Stimulated activated naive B cell treated with anti-CD40 and anti-IgM and Interleukin-4, amounts not matched to agents 10 μg/mL and 1 μg/mL and 100 μg/mL, for 72 hours (primary cell): Measurements from ENCODE around the gene SPARC.

ENCODE experiments used
- ATAC-seq, 2 donors: fragments of 150-1000 bp; cut with Tn5 transposase; replicated peaks; 2 replicates each; pipeline ENCODE4 v1.10.0; 2021; ENCODE audit warnings: moderate library complexity in 1 of 2
- DNase-seq: peaks from one replicate; pipeline ENCODE4 v3.0.0; 2021
- H3K27ac Mint-ChIP-seq: one replicate; pipeline ENCODE4 v1.8.0; 2022; ENCODE audit warnings: mild to moderate bottlenecking, mixed read lengths
- H3K27me3 Mint-ChIP-seq, 2 donors: one replicate each; pipeline ENCODE4 v1.8.0; 2022; ENCODE audit warnings: mixed read lengths in 2 of 2
- H3K36me3 Mint-ChIP-seq, 2 donors: one replicate each; pipeline ENCODE4 v1.8.0; 2022; ENCODE audit warnings: mixed read lengths in 2 of 2, mild to moderate bottlenecking in 1 of 2
- H3K4me1 Mint-ChIP-seq, 2 donors: one replicate each; pipeline ENCODE4 v1.8.0; 2022; ENCODE audit warnings: mixed read lengths in 2 of 2, mild to moderate bottlenecking in 1 of 2
- H3K4me3 Mint-ChIP-seq, 2 donors: one replicate each; pipeline ENCODE4 v1.8.0; 2022; ENCODE audit warnings: mild to moderate bottlenecking in 2 of 2, mixed read lengths in 2 of 2, moderate library complexity in 1 of 2
- H3K9me3 Mint-ChIP-seq, 2 donors: one replicate each; pipeline ENCODE4 v1.8.0; 2022; ENCODE audit warnings: mixed read lengths in 2 of 2, mild to moderate bottlenecking in 1 of 2

Gene SPARC

DNA sequence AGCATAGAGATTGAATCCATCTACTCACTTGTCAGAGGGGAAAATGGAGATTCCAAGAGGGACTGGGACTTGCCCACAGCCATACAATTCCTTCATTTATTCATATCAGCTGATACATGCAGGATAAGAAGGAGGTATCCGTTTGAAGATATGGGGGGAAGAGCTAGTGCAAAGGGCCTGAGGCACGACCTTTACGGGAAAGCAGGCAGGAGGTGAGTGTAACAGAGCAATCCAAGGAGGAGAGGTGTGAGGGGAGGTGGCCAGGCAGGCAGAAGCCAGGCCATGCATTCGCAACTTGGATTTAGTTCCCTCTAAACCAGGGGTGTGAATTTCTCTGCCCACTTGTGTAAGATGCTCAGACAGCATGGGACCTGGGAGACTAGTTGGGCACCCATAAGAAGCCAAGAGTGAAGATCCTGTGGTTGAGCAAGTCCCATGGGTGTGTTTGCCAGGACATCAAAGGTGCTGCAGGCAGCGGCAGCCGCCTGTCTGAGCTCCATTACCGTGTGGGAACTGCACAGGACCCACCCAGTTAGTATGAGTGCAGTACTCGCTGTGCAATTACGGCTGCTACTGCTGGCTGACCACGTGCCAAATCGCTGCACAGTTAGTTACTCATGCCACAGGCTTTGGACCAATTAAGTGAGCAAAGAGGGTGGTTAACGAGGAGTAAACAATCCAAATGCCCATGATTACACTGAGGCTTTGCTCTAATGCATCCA, 64.2 kb downstream of the SPARC start:
- DNase-seq = no peak
- no peak overlapping the region for H3K4me3 Mint-ChIP-seq
- H3K36me3 Mint-ChIP-seq = no peaks in the 10 kb centered on the region
- H3K27me3 Mint-ChIP-seq = peaks cover 14 to 27% of the 10 kb centered on the region in 2 donors
- ATAC-seq = no peak
- H3K9me3 Mint-ChIP-seq = no peaks in the 10 kb centered on the region
- H3K27ac Mint-ChIP-seq = no peak overlapping the region
- no peaks in the 10 kb centered on the region for H3K4me1 Mint-ChIP-seq

DNA sequence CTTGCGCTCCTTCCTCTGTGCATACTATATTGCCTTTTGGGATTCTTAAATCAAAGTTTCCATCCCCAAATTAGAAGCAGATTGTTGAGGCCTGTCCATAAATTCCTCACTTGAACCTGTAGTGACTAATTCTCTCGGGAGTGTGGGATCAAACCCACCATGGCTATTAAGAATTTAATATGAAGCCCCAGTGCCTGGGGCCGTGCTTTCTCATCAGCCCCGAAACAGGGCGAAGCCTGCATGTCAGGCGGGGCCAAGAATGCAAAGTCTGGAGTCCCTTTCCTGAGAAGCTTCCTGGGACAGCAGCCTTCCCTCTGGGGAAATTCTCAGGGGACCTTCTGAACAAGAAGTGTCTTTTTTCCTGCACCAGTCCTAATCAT, 66.3 kb downstream of the SPARC start:
- peaks cover 27 to 42% of the 10 kb centered on the region in 2 donors for H3K27me3 Mint-ChIP-seq
- DNase-seq (no peak), ATAC-seq (no peak)
- H3K27ac Mint-ChIP-seq = no peak overlapping the region
- no peaks in the 10 kb centered on the region for H3K9me3 Mint-ChIP-seq
- H3K36me3 Mint-ChIP-seq = no peaks in the 10 kb centered on the region
- no peak overlapping the region for H3K4me3 Mint-ChIP-seq
- H3K4me1 Mint-ChIP-seq = no peaks in the 10 kb centered on the region

DNA sequence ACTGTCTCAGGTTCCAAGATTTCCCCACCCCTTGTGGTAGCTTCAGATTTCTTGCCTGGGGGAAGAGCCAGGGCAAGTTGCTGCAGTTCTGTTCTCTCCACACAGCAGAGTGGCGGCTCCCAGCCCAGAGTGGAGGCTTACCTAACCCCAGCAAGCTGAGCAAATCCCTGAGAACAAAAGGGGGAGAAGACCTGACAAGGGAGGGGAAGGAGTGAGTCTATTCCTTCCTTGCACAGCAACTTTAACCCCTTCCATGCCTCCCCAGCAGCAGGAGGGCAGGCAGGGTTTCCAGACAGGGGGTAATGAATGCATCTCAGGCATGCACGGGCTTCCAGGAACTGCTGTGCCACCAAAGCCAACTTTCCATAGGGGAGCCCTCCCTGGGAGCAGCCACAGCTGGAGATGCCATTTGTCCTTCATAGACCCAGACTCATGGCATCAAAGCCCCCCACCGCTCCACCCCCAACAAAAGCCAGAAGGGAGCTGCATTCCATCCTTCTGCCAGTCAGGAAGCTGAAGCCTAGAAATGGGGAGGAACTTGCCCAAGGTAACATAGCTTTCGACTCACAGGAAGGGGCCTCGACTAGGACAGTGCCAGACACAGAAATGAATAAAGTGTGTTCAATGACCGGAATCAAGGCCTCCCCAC, 66.8 kb downstream of the SPARC start:
- Mint-ChIP-seq H3K36me3 (no peaks in the 10 kb centered on the region), H3K4me1 (no peaks in the 10 kb centered on the region), H3K9me3 (no peaks in the 10 kb centered on the region), H3K27me3 (peaks cover 29 to 47% of the 10 kb centered on the region in 2 donors), H3K4me3 (no peak overlapping the region), H3K27ac (no peak overlapping the region)
- no peak for ATAC-seq
- no peak for DNase-seq

DNA sequence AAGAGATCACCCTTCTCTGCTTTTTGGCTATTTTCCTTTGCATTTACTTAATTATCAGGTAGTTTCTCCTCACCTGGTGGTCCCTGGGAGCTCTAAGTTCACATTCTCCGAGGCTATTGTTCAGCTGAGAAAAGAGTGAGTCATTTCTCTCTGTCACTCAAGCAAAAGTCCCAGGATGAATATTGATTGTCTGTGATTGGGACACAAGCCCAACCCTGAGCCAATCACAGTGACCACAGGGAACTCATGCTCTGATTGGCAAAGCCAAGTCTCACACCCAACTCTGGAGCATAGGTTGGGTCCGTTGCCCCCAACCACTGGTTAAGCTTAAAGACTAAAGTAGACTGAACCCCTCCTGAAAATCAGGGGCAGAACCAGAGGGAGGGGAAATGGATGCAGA, 67.8 kb downstream of the SPARC start:
- no peaks in the 10 kb centered on the region for H3K9me3 Mint-ChIP-seq
- no peaks in the 10 kb centered on the region for H3K36me3 Mint-ChIP-seq
- no peaks in the 10 kb centered on the region for H3K4me1 Mint-ChIP-seq
- no peak overlapping the region for H3K4me3 Mint-ChIP-seq
- DNase-seq (no peak), ATAC-seq (no peak)
- no peak overlapping the region for H3K27ac Mint-ChIP-seq
- peaks cover 29 to 44% of the 10 kb centered on the region in 2 donors for H3K27me3 Mint-ChIP-seq

DNA sequence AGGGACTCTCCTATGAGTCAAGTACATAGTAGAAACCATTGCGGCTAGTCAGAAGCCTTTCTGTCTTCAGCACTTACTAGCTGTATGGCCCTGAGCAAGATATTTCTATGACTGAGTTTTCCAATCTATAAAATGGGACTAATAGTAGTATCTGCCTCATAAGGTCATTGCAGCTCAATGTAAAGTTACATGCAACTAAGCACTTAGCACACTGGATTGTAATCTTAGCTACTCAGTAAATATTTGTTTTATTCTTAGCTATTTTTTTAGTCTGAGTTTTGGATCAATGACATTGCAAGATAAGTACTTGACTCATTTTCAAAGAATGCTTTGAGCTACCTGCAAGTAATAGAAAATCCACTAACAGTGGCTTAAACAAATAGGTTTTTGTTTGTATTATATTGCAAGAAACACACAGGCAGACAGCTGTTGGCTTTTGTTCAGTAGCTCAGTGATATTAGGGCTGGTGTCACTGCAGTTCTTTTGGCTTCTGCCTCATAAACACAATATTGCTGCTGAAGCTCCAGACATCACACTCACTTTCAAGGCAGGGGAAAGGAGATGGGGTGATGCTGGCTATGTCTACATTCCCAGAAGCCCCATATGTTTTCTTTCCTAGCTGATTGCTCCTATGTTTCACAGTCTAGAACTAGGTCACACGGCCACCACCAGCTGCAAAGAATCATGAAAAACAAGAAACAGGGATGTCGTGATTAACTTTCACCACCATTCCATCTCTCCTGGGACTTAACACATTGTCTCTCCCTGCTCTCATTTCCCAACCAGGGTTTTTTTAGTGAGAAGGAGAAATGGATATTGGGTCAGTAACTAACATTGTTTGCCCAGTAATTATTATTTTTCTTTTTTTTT, 68.6 kb downstream of the SPARC start:
- ATAC-seq = no peak
- H3K27me3 Mint-ChIP-seq = peaks cover 29 to 43% of the 10 kb centered on the region in 2 donors

DNA sequence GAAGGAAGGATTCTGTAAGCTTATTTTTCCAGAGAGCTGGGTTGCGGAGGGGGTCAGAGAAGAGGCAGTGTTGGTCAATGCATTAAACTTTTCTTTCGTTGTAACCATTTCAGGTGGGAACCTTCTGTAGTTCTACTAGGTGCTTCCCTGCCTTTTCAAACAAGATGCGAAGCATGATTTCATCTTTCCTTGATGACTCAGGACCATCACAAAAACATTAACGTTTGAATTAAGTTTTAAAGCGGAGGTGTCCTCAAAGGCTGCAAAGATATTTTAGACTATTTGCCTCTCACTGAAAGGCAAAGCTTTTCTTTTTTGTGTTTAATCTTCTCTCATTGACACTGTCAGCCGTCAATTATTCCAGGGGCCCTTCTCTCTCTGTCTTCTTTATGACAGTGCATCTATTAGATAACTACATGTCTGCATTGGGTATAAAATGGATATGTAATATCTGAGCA, 69.3 kb downstream of the SPARC start:
- H3K27me3 Mint-ChIP-seq = peaks cover 26 to 41% of the 10 kb centered on the region in 2 donors
- no peak for DNase-seq
- no peak overlapping the region for H3K27ac Mint-ChIP-seq
- no peaks in the 10 kb centered on the region for H3K36me3 Mint-ChIP-seq
- H3K4me3 Mint-ChIP-seq = no peak overlapping the region
- H3K4me1 Mint-ChIP-seq = peaks cover 9 to 12% of the 10 kb centered on the region in 2 donors
- no peak for ATAC-seq
- H3K9me3 Mint-ChIP-seq = no peaks in the 10 kb centered on the region

More for the DNA sequence above, 68.6 kb downstream of the SPARC start:
- no peaks in the 10 kb centered on the region for H3K9me3 Mint-ChIP-seq
- no peak overlapping the region for H3K4me3 Mint-ChIP-seq
- DNase-seq = no peak
- H3K27ac Mint-ChIP-seq = no peak overlapping the region
- no peaks in the 10 kb centered on the region for H3K36me3 Mint-ChIP-seq
- H3K4me1 Mint-ChIP-seq = peaks cover 3 to 6% of the 10 kb centered on the region in 2 donors

DNA sequence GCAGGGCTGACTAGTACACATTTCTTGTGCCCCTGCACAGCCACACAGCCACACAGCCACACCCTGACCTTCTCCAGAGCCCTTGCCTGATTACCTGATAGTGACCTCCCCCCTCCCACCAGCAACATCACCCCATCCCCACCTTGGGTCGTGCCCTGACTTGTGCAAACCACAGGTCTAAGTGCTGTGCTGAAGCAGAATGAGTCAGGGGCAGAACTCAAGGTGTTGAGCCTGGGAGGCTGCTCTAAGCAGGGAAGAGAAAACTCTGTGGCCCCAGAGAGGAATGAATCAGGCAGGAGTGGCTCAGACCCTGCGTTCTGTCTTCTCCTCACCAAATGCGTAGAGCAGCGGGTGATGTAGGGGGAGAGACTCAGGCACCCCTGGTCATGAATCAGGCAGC, 71.3 kb downstream of the SPARC start:
- no peak overlapping the region for H3K4me3 Mint-ChIP-seq
- DNase-seq (no peak), ATAC-seq (no peak)
- H3K36me3 Mint-ChIP-seq = no peaks in the 10 kb centered on the region
- H3K27me3 Mint-ChIP-seq = peaks cover 18 to 22% of the 10 kb centered on the region in 2 donors
- no peak overlapping the region for H3K27ac Mint-ChIP-seq
- peaks cover 11 to 17% of the 10 kb centered on the region in 2 donors for H3K4me1 Mint-ChIP-seq
- no peaks in the 10 kb centered on the region for H3K9me3 Mint-ChIP-seq

DNA sequence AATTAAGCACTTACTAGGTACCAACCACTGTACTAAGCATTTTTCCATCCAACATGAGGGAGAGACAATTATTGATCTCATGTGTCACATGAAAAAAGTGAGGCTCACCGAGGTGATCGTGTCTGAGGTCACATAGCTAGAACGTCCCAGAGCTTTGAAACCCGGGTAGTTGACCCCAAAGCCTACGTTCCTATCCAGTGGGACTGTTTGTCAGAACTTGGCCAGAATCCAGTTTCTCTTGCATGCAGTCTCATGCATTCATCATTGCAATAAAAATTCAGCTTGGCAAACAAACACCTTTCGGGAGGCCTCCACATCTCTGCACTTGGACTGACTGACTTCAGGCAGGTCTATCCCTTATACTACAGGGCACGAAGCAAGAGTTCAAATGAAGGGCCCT, 72.2 kb downstream of the SPARC start:
- no peaks in the 10 kb centered on the region for H3K9me3 Mint-ChIP-seq
- H3K4me1 Mint-ChIP-seq = peaks cover 11 to 17% of the 10 kb centered on the region in 2 donors
- no peaks in the 10 kb centered on the region for H3K36me3 Mint-ChIP-seq
- DNase-seq (no peak), ATAC-seq (no peak)
- H3K4me3 Mint-ChIP-seq = no peak overlapping the region
- peaks cover 22 to 23% of the 10 kb centered on the region in 2 donors for H3K27me3 Mint-ChIP-seq
- H3K27ac Mint-ChIP-seq = no peak overlapping the region

DNA sequence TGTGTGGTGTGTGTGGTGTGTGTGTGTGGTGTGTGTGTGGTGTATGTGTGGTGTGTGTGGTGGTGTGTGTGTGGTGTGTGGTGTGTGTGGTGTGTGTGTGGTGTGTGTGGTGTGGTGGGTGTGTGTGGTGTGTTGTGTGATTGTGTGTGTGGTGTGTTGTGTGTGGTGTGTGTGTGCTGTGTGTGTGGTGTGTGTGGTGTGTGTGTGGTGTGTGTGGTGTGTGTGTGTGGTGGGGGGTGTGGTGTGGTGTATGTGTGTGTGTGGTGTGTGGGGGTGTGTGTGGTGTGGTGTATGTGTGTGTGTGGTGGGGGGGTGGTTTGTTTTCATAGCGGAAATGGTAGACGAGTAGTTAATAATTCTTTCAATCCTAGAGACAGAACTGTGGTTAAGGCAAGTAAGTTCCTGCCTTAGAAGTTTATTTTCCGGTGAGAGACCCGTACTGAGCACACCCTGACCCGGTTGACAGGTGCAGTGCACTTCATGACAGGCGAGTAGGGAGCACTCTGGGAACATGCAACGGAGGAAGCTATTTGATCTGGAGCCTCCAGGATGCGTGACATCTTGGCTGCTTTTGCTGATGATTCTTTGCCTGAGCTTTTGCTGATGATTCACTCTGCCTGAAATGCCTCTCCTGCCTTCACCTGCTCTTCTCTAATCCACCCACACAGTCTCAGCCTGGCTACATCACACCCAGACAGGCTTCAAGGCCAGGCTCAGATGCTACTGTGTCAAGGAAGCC, 73.9 kb downstream of the SPARC start:
- peak overlapping the region; percentile 43 for H3K27ac Mint-ChIP-seq
- DNase-seq = peak; percentile 17
- peaks cover 11 to 17% of the 10 kb centered on the region in 2 donors for H3K4me1 Mint-ChIP-seq
- ATAC-seq = peak; percentile 88 to 92
- peaks cover 22 to 23% of the 10 kb centered on the region in 2 donors for H3K27me3 Mint-ChIP-seq
- peaks cover 0 to 3% of the 10 kb centered on the region in 2 donors for H3K9me3 Mint-ChIP-seq
- H3K36me3 Mint-ChIP-seq = no peaks in the 10 kb centered on the region
- H3K4me3 Mint-ChIP-seq = peak overlapping the region in 1 of 2 donors; percentile 19

DNA sequence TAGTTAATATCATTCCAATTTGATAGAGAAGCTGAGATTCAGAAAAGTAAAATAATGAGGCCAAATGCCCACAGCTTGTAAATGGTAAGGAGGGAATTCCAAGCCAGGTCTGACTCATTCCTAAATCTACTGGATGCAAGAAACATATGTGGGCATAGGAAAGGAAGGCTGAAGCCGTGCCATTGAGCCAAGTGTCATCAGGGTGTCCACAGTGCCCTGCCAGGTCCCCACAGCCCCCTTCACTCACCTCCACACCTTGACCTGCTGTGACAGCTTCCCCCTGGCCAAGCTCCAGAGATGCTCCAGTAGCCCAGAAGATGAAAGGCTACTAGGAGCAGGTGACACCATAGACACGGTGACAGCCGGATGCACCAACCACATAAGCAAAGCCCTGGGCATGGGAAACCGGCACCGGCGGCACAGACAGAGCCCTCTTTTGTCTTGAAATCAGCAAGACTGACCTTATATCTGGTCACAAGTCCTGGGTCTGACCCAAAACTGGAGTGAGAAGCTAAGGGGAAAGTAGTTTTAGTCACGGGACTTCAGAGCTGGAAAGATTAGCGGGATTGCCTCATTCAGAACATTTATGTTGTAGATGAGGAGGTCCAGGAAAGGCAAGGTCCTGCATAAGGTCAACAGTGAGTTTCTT, 75.5 kb downstream of the SPARC start:
- peaks cover 11 to 17% of the 10 kb centered on the region in 2 donors for H3K4me1 Mint-ChIP-seq
- no peaks in the 10 kb centered on the region for H3K36me3 Mint-ChIP-seq
- ATAC-seq (no peak), DNase-seq (no peak)
- H3K27me3 Mint-ChIP-seq = peaks cover 11 to 18% of the 10 kb centered on the region in 2 donors
- no peak overlapping the region for H3K4me3 Mint-ChIP-seq
- peaks cover 0 to 3% of the 10 kb centered on the region in 2 donors for H3K9me3 Mint-ChIP-seq
- no peak overlapping the region for H3K27ac Mint-ChIP-seq
